B cell (primary cell): Measurements from ENCODE around the gene NEUROD4. TPM values are rescaled to one million over a fixed set of nuclear protein-coding genes. Genes with fewer than 3 reads are reported as not detected.

Source experiments
- ATAC-seq: fragments of 200-7000 bp; cut with Tn5 transposase; one replicate; pipeline ENCODE4 v1.10.0; 2021; ENCODE audit warnings: low read depth, mild to moderate bottlenecking, moderate number of reproducible peaks, moderate library complexity
- CTCF ChIA-PET: fragments of 350-600 bp; sonication (Branson Sonifier 250); formaldehyde crosslinking; loops from one replicate; lab custom pipeline; 2021; ENCODE audit warnings: antibody characterized with exemption, inconsistent platforms; lab: Charles Lee
- POLR2A ChIA-PET: fragments of 350-600 bp; sonication (Branson Sonifier 250); formaldehyde crosslinking; loops from one replicate; lab custom pipeline; 2021; ENCODE audit warnings: antibody characterized with exemption; lab: Charles Lee
- DNase-seq: peaks from one replicate; pipeline ENCODE4 v3.0.0; 2013
- H2AFZ ChIP-seq: 2 replicates; pipeline ENCODE4 v1.6.1; 2012; ENCODE audit warnings: mild to moderate bottlenecking, low read depth, low read length; ENCODE audit not compliant: insufficient read depth, poor library complexity, severe bottlenecking
- H3K27ac ChIP-seq, 2 donors: 1 replicate in 1 of 2; 2 replicates in 1 of 2; pipeline ENCODE4 v1.5.1; 2012 to 2013; ENCODE audit warnings: low read length in 2 of 2, mild to moderate bottlenecking in 2 of 2, moderate library complexity in 1 of 2
- H3K27me3 ChIP-seq, 4 experiments: fragments of 200-600 bp in 1 of 4; sonication (generic) in 1 of 4; replicated peaks in 1 of 4; 1 replicate in 2 of 4; 2 replicates in 2 of 4; pipeline versions ENCODE4 v1.6.1 to v1.7.0; 2013 to 2016; ENCODE audit warnings: low read length in 3 of 4, mild to moderate bottlenecking in 2 of 4, mixed read lengths in 1 of 4, moderate library complexity in 1 of 4; ENCODE audit not compliant: insufficient read depth in 4 of 4, control insufficient read depth in 3 of 4; ENCODE audit errors: control extremely low read depth in 1 of 4
- H3K36me3 ChIP-seq, 2 experiments: replicated peaks in 1 of 2; 1 replicate in 1 of 2; 2 replicates in 1 of 2; pipeline versions ENCODE4 v1.6.1 to v1.7.1; 2013; ENCODE audit warnings: low read length in 1 of 2; ENCODE audit not compliant: insufficient read depth in 2 of 2, control insufficient read depth in 1 of 2; ENCODE audit errors: control extremely low read depth in 1 of 2, extremely low read depth in 1 of 2
- H3K4me1 ChIP-seq, 2 donors: fragments of 200-600 bp in 1 of 2; sonication (generic) in 1 of 2; 1 replicate in 1 of 2; 2 replicates in 1 of 2; pipeline versions ENCODE4 v1.5.1 to v1.6.1; 2013 to 2017; ENCODE audit warnings: low read length in 2 of 2; ENCODE audit not compliant: control insufficient read depth in 2 of 2, insufficient read depth in 2 of 2
- H3K4me2 ChIP-seq: replicated peaks from 2 replicates; pipeline ENCODE3; 2012; ENCODE audit warnings: mild to moderate bottlenecking, low read depth, low read length; ENCODE audit not compliant: poor library complexity, severe bottlenecking
- H3K4me3 ChIP-seq, 5 experiments: fragments of 200-600 bp in 1 of 5; sonication (generic) in 1 of 5; 1 replicate in 3 of 5; 2 replicates in 2 of 5; pipeline versions ENCODE4 v1.5.1 to v1.7.0; 2011 to 2016; ENCODE audit warnings: low read length in 4 of 5, mild to moderate bottlenecking in 4 of 5, low read depth in 2 of 5, control low read depth in 1 of 5, moderate library complexity in 1 of 5; ENCODE audit not compliant: insufficient read depth in 1 of 5; ENCODE audit errors: control extremely low read depth in 1 of 5, extremely low read depth in 1 of 5
- H3K79me2 ChIP-seq: fragments of 200-600 bp; sonication (generic); one replicate; pipeline ENCODE4 v1.6.0; 2016; ENCODE audit warnings: low read length; ENCODE audit not compliant: control insufficient read depth, insufficient read depth
- H3K9ac ChIP-seq: fragments of 200-600 bp; sonication (generic); 2 replicates; pipeline ENCODE4 v1.6.1; 2017; ENCODE audit warnings: mild to moderate bottlenecking, low read length, moderate library complexity
- H3K9me3 ChIP-seq, 3 donors: one replicate each; pipeline versions ENCODE4 v1.6.1 to v1.7.1; 2013; ENCODE audit warnings: low read length in 2 of 3; ENCODE audit not compliant: control insufficient read depth in 2 of 3, insufficient read depth in 1 of 3; ENCODE audit errors: control extremely low read depth in 1 of 3
- H4K20me1 ChIP-seq: 2 replicates; pipeline ENCODE4 v1.6.0; 2012; ENCODE audit warnings: mild to moderate bottlenecking, low read length; ENCODE audit not compliant: insufficient read depth, control insufficient read depth, poor library complexity, severe bottlenecking
- H3K27ac Mint-ChIP-seq: one replicate; pipeline ENCODE4 v1.8.0; 2021; ENCODE audit warnings: mixed read lengths
- H3K27me3 Mint-ChIP-seq: one replicate; pipeline ENCODE4 v1.8.0; 2021; ENCODE audit warnings: mixed read lengths
- H3K4me1 Mint-ChIP-seq: one replicate; pipeline ENCODE4 v1.8.0; 2021; ENCODE audit warnings: mixed read lengths
- H3K4me3 Mint-ChIP-seq: one replicate; pipeline ENCODE4 v1.8.0; 2021; ENCODE audit warnings: mixed read lengths
- H3K9me3 Mint-ChIP-seq: one replicate; pipeline ENCODE4 v1.8.0; 2022; ENCODE audit warnings: mixed read lengths; ENCODE audit not compliant: insufficient read depth
- EZH2 ChIP-seq: IDR thresholded peaks from 2 replicates; pipeline ENCODE4 v1.6.1; 2012; ENCODE audit warnings: borderline replicate concordance, low read depth, mild to moderate bottlenecking, moderate library complexity, low read length; ENCODE audit not compliant: insufficient read depth, poor library complexity, severe bottlenecking
- WGBS: methylation state at CpG from one replicate; pipeline ENCODE4 v1.1.5; 2013; ENCODE audit warnings: missing lambda C conversion rate; ENCODE audit not compliant: insufficient coverage; 5-methylcytosine and 5-hydroxymethylcytosine counted together
- intact Hi-C: fragments of 100-400 bp; cut with micrococcal nuclease; formaldehyde crosslinking; loops from one replicate; pipeline ENCODE4 v1.10.0; 2022
- polyA plus RNA-seq: library from polyadenylated mRNA; depleted of rRNA; stranded (reverse); fragments of >200 nt; gene quantifications from 2 replicates; pipeline ENCODE4 v1.2.3, GENCODE V29; 2012
- total RNA-seq, 2 donors: library from RNA; stranded (reverse); fragments of 120-200 nt in 1 of 2; gene quantifications; 1 replicate in 1 of 2; 2 replicates in 1 of 2; pipeline versions ENCODE4 v1.2.3 to v1.2.4, GENCODE V29; 2013 to 2022
- TF ChIP-seq, protein P1 (sequence below): fragments of 200-600 bp; IDR thresholded peaks from one replicate; pipeline ENCODE4 v1.8.0; 2022; ENCODE audit warnings: antibody characterized with exemption, mild to moderate bottlenecking

Gene NEUROD4
- total and polyA plus RNA-seq, 2 donors (not counting 1 experiment from before 2014, with no cell fraction given) = not detected

DNA sequence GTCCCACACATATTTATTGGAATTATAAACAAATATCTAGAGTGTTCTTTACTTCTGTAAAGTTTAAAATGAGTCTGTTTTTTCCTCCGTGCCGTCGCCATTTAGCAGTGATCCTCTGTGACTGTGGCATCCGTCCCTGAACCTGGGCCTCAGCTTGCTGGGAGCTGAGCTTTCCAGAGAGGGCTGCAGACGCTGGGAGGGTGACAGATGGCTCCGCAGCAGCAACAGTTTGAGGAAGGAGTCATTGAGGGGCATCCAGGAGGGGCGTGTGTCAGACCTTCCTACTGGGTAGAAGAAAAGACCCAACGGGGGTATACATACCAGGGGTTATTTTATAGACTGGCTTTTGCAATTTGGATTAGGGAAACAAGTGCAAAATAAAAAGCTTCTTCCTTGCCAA is 47.9 kb downstream of the NEUROD4 start:
- 89% methylated on average over 7 of the region's 8 CpGs for WGBS
- no peaks in the 10 kb centered on the region for H3K4me1 Mint-ChIP-seq
- POLR2A ChIA-PET = no interaction called here

DNA sequence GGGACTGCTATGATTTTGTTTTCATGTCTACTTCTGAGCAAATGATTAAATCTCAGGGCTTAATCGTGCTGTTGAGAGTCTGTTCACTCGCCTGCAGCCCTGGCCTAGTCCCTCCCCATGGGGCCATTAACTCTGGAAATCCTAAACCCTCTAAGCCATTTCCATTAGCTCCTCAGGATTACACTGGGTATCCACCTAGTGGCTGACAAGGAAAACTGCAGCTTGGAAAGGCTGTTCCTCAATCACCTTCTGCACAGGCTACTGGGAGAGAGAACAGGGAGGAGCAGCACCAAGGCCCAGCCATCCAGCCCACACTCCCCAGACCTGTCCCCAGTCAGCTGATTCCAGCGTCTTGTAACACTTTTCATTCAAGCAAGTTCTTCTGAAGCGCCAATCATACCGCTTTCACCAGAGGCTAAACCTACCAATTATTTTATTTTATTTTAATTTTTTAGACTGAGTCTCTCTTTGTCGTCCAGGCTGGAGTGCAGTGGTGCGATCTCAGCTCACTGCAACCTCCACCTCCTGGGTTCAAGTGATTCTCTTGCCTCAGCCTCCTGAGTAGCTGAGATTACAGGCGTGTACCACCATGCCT is 48.7 kb downstream of the NEUROD4 start:
- Mint-ChIP-seq H3K4me3 (no peak overlapping the region), H3K27me3 (peaks cover 5% of the 10 kb centered on the region), H3K27ac (no peak overlapping the region), H3K4me1 (no peaks in the 10 kb centered on the region), H3K9me3 (no peaks in the 10 kb centered on the region)
- Histone ChIP-seq H3K79me2 (no peaks in the 10 kb centered on the region), H3K9me3 (no peaks in the 10 kb centered on the region), H3K27me3 (peaks cover 0 to 5% (median 0%) of the 10 kb centered on the region in 4 experiments), H2AFZ (no peak overlapping the region), H3K36me3 (no peaks in the 10 kb centered on the region), H3K4me3 (no peak overlapping the region), H3K9ac (no peak overlapping the region), H3K27ac (no peak overlapping the region), H3K4me1 (no peaks in the 10 kb centered on the region), H3K4me2 (no peak overlapping the region), H4K20me1 (no peaks in the 10 kb centered on the region)
- CTCF ChIA-PET = interaction anchor here (0.7 to 17.0 kb wide), 15 partner anchors 9 to 318 kb away, joined by 3 to 647 read pairs (median 4); partner anchors contain the start of gene TESPA1
- POLR2A ChIA-PET = no interaction called here
- 68% methylated on average over 4 of the region's 8 CpGs for WGBS
- peak; percentile 59 for DNase-seq
- peak; percentile 64 for ATAC-seq
- TF ChIP-seq EZH2 = no peak
- TF ChIP-seq, protein P1, sequence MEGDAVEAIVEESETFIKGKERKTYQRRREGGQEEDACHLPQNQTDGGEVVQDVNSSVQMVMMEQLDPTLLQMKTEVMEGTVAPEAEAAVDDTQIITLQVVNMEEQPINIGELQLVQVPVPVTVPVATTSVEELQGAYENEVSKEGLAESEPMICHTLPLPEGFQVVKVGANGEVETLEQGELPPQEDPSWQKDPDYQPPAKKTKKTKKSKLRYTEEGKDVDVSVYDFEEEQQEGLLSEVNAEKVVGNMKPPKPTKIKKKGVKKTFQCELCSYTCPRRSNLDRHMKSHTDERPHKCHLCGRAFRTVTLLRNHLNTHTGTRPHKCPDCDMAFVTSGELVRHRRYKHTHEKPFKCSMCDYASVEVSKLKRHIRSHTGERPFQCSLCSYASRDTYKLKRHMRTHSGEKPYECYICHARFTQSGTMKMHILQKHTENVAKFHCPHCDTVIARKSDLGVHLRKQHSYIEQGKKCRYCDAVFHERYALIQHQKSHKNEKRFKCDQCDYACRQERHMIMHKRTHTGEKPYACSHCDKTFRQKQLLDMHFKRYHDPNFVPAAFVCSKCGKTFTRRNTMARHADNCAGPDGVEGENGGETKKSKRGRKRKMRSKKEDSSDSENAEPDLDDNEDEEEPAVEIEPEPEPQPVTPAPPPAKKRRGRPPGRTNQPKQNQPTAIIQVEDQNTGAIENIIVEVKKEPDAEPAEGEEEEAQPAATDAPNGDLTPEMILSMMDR = peak; percentile 79
- intact Hi-C loops = no loop called here

More for the DNA sequence above, 47.9 kb downstream of the NEUROD4 start:
- ATAC-seq (no peak), DNase-seq (no peak)
- Histone ChIP-seq H3K4me3 (no peak overlapping the region), H4K20me1 (no peaks in the 10 kb centered on the region), H3K27me3 (peaks cover 0 to 5% (median 0%) of the 10 kb centered on the region in 4 experiments), H3K9ac (no peak overlapping the region), H3K79me2 (no peaks in the 10 kb centered on the region), H3K36me3 (no peaks in the 10 kb centered on the region), H3K27ac (no peak overlapping the region), H3K4me1 (no peaks in the 10 kb centered on the region), H3K9me3 (no peaks in the 10 kb centered on the region), H3K4me2 (no peak overlapping the region), H2AFZ (no peak overlapping the region)
- Mint-ChIP-seq H3K27me3 (peaks cover 5% of the 10 kb centered on the region), H3K4me3 (no peak overlapping the region), H3K9me3 (no peaks in the 10 kb centered on the region), H3K27ac (no peak overlapping the region)
- CTCF ChIA-PET = interaction anchor here (0.9 to 17.0 kb wide), 13 partner anchors 8 to 317 kb away, joined by 3 to 647 read pairs (median 7); partner anchors contain the start of gene TESPA1
- intact Hi-C loops = no loop called here
- no peak for TF ChIP-seq EZH2
- TF ChIP-seq, protein P1 = no peak
